SH-SY5Y (cell line): ENCODE measurements around the gene ZBTB4.

ENCODE experiments used
- GATA2 ChIP-seq: IDR thresholded peaks from 2 replicates; pipeline ENCODE4 v1.6.1; 2011; ENCODE audit warnings: mild to moderate bottlenecking, low read depth, low read length
- GATA3 ChIP-seq: IDR thresholded peaks from 2 replicates; pipeline ENCODE4 v1.6.1; 2011; ENCODE audit warnings: low read depth, mild to moderate bottlenecking, low read length, moderate library complexity

GRCh38 chr17:7497228-7497627, 17.8 kb upstream of the ZBTB4 start:
- TF ChIP-seq GATA3 (no peak), GATA2 (no peak)
